Measurements from ENCODE around the gene MEIS3. TPM values are rescaled to one million over a fixed set of nuclear protein-coding genes. Genes with fewer than 3 reads are reported as not detected.
A peak's percentile ranks its signal among the peaks of the same experiment; 100 is the strongest.

MEIS3 gene
- total RNA-seq, 1 experiment from 2014 or later: 1.3 TPM

DNA sequence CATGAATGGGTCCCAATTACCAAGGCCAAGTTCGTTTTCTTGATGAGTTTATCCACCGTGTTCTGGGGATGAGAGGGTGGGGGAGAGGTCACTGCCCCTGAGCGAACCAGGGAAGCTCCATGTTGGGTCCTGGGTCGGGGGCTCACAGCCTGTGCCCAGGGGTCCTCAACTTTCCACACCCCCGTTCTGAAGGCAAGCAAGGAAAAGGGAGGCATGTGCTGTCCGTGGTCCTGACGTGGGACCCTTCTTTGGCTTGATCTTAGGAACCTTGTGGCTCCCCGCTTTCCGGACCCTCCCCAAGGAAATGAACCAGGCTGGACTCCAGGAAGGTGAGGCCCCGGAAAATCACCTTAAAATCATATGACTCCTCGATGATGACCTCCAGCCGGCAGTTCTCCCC, 18.2 kb upstream of the MEIS3 start:
- H3F3A ChIP-seq (ENCODE audit: low read length, unreplicated experiment): no peaks in the 10 kb centered on the region
- intact Hi-C loops (cut with micrococcal nuclease): loop anchor here (2.0 to 10.0 kb wide), 3 partner anchors 77 to 261 kb away; partner anchors contain the start of gene NAPA
- H3K36me3 ChIP-seq (ENCODE audit: low read depth, low read length): no peaks in the 10 kb centered on the region
- ChIA-PET CTCF (no interaction called here), POLR2A (ENCODE audit: unreplicated experiment) (no interaction called here)
- no peaks in the 10 kb centered on the region for H3K4me1 ChIP-seq (ENCODE audit: insufficient read depth, low read length)
- no peak for TF ChIP-seq EZH2phosphoT487 (IDR thresholded peaks at IDR 0.05; ENCODE audit: borderline replicate concordance, low read length)
- TF ChIP-seq, protein P1, sequence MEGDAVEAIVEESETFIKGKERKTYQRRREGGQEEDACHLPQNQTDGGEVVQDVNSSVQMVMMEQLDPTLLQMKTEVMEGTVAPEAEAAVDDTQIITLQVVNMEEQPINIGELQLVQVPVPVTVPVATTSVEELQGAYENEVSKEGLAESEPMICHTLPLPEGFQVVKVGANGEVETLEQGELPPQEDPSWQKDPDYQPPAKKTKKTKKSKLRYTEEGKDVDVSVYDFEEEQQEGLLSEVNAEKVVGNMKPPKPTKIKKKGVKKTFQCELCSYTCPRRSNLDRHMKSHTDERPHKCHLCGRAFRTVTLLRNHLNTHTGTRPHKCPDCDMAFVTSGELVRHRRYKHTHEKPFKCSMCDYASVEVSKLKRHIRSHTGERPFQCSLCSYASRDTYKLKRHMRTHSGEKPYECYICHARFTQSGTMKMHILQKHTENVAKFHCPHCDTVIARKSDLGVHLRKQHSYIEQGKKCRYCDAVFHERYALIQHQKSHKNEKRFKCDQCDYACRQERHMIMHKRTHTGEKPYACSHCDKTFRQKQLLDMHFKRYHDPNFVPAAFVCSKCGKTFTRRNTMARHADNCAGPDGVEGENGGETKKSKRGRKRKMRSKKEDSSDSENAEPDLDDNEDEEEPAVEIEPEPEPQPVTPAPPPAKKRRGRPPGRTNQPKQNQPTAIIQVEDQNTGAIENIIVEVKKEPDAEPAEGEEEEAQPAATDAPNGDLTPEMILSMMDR (conservative IDR thresholded peaks at IDR 0.05; ENCODE audit: low read depth, low read length): no peak
- TF ChIP-seq EZH2 (IDR thresholded peaks at IDR 0.05; ENCODE audit: low read length, unreplicated experiment): no peak
- H3K9ac ChIP-seq (ENCODE audit: low read length): no peak overlapping the region
- H3K4me2 ChIP-seq (ENCODE audit: low read length): no peak overlapping the region
- no peaks in the 10 kb centered on the region for H3K9me2 ChIP-seq (replicated peaks; ENCODE audit: low read length)
- H2AFZ ChIP-seq (ENCODE audit: low read length): no peak overlapping the region
- H4K20me1 ChIP-seq (ENCODE audit: low read length): no peaks in the 10 kb centered on the region
- no peak overlapping the region for H3K27ac ChIP-seq (ENCODE audit: low read length)
- no peaks in the 10 kb centered on the region for H3K27me3 ChIP-seq (ENCODE audit: low read length)
- no peak overlapping the region for H3K4me3 ChIP-seq (ENCODE audit: low read length)
- ATAC-seq (no peak), DNase-seq (no peak)
- BruUV-seq (replicated peaks): no TSS peak
- H3K9me3 ChIP-seq (ENCODE audit: low read length): no peaks in the 10 kb centered on the region
- no peaks in the 10 kb centered on the region for H3K79me2 ChIP-seq (ENCODE audit: low read length)

DNA sequence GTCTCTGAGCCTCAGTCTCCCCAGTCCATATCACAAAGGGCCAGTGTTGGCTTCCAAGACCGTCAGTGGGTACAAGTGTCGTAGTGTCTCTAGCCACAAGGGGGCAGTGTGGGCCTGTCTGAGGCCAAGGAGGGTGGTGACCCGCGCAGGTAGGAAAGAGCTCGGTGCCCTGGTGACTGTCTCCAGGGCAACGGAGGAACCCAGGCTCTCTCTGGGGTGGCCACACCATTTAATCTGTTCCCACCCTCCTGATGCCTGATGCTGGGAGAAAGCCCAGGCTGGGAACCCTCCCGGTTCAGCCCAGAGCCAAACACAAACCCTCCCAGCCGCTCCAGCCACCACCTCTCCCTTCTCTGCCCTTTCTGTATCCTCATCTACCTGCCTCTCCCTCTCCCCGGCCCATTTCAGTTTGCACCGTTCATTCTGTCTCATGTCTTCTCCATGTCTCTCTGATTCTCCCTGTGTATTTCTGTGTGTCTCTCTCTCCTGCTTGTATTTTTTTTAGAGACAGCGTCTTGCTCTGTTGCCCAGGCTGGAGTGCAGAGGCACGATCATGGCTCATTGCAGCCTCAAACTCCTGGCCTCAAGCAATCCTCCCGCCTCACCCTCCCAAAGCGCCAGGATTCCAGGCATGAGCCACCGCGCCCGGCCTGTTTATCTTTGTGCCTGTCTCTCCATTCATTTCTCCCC, 17.5 kb upstream of the MEIS3 start:
- Histone ChIP-seq H3K4me2 (ENCODE audit: low read length) (no peak overlapping the region), H3K27me3 (ENCODE audit: low read length) (no peaks in the 10 kb centered on the region), H3K9ac (ENCODE audit: low read length) (no peak overlapping the region), H2AFZ (ENCODE audit: low read length) (no peak overlapping the region), H3K4me1 (ENCODE audit: insufficient read depth, low read length) (no peaks in the 10 kb centered on the region), H3K36me3 (ENCODE audit: low read depth, low read length) (no peaks in the 10 kb centered on the region), H3K9me2 (replicated peaks; ENCODE audit: low read length) (no peaks in the 10 kb centered on the region), H3K27ac (ENCODE audit: low read length) (no peak overlapping the region), H3K4me3 (ENCODE audit: low read length) (no peak overlapping the region), H3F3A (ENCODE audit: low read length, unreplicated experiment) (no peaks in the 10 kb centered on the region), H3K79me2 (ENCODE audit: low read length) (no peaks in the 10 kb centered on the region), H3K9me3 (ENCODE audit: low read length) (no peaks in the 10 kb centered on the region), H4K20me1 (ENCODE audit: low read length) (no peaks in the 10 kb centered on the region)
- ChIA-PET CTCF (interaction anchor here (0.6 to 1.0 kb wide), 6 partner anchors 9 to 271 kb away, joined by 4 to 13 read pairs (median 4); no protein-coding TSS in a partner anchor), POLR2A (ENCODE audit: unreplicated experiment) (no interaction called here)
- DNase-seq (peak; percentile 74), ATAC-seq (peak; percentile 90)
- BruUV-seq (replicated peaks): no TSS peak
- TF ChIP-seq EZH2phosphoT487 (IDR thresholded peaks at IDR 0.05; ENCODE audit: borderline replicate concordance, low read length) (no peak), EZH2 (IDR thresholded peaks at IDR 0.05; ENCODE audit: low read length, unreplicated experiment) (no peak)
- TF ChIP-seq, protein P1 (conservative IDR thresholded peaks at IDR 0.05; ENCODE audit: low read depth, low read length): peak; percentile 76
- intact Hi-C loops (cut with micrococcal nuclease): loop anchor here (1.0 to 10.0 kb wide), 4 partner anchors 78 to 270 kb away; partner anchors contain the start of gene NAPA

DNA sequence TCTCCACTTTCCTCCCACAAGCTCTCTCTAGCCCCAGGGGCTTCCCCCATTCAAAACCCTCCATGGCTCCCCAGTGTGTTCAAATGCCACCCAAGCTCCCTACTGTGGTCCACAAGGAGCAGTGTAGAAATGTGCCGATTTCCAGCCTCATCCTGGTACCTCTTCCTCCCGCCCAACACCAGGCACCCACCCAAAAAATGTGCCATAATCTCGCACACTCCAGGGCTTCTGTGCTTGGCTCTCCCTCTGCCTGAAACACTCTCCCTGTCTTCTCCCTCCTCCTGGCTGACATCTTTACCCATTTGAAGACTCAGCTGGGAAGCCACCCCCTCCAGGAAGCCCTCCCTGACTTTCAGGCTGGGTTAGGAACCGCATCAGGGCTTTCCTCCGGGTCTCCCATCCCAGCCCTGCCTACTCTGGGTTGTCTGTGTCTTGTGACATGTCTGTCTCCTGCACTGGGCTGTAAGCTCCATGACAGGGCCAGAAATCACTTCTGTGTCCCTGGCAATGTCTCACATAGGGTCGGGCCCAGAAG, 16.6 kb upstream of the MEIS3 start:
- Histone ChIP-seq H3K4me1 (ENCODE audit: insufficient read depth, low read length) (no peaks in the 10 kb centered on the region), H3K27me3 (ENCODE audit: low read length) (no peaks in the 10 kb centered on the region), H3K9me2 (replicated peaks; ENCODE audit: low read length) (no peaks in the 10 kb centered on the region), H2AFZ (ENCODE audit: low read length) (no peak overlapping the region), H3K4me3 (ENCODE audit: low read length) (no peak overlapping the region), H3K27ac (ENCODE audit: low read length) (no peak overlapping the region), H3K36me3 (ENCODE audit: low read depth, low read length) (no peaks in the 10 kb centered on the region), H3F3A (ENCODE audit: low read length, unreplicated experiment) (no peaks in the 10 kb centered on the region), H3K4me2 (ENCODE audit: low read length) (no peak overlapping the region), H4K20me1 (ENCODE audit: low read length) (no peaks in the 10 kb centered on the region), H3K79me2 (ENCODE audit: low read length) (no peaks in the 10 kb centered on the region), H3K9ac (ENCODE audit: low read length) (no peak overlapping the region), H3K9me3 (ENCODE audit: low read length) (no peaks in the 10 kb centered on the region)
- TF ChIP-seq, protein P1 (conservative IDR thresholded peaks at IDR 0.05; ENCODE audit: low read depth, low read length): no peak
- TF ChIP-seq EZH2phosphoT487 (IDR thresholded peaks at IDR 0.05; ENCODE audit: borderline replicate concordance, low read length): no peak
- no peak for TF ChIP-seq EZH2 (IDR thresholded peaks at IDR 0.05; ENCODE audit: low read length, unreplicated experiment)
- POLR2A ChIA-PET (ENCODE audit: unreplicated experiment): no interaction called here
- intact Hi-C loops (cut with micrococcal nuclease): loop anchor here (1.0 to 10.0 kb wide), 4 partner anchors 79 to 271 kb away; partner anchors contain the start of gene NAPA
- CTCF ChIA-PET: interaction anchor here (1.0 kb wide), 1 partner anchor 8 kb away, joined by 13 read pairs; no protein-coding TSS in a partner anchor
- ATAC-seq: no peak
- no TSS peak for BruUV-seq (replicated peaks)
- DNase-seq: no peak

Data from PC-3 (cell line).